DMS53 (cell line): ENCODE results near the gene KLHDC7A.
A peak's percentile ranks its signal among the peaks of the same experiment; 100 is the strongest.

Source experiments
- DNase-seq: peaks from one replicate; lab custom pipeline; 2025; lab: John Stamatoyannopoulos, UW

Gene KLHDC7A

GRCh38 chr1:18473195-18473815, 7.4 kb upstream of the KLHDC7A start:
- no peak for DNase-seq

- no peak for DNase-seq
Measured at GRCh38 chr1:18474559-18475175, 6.1 kb upstream of the KLHDC7A start.

GRCh38 chr1:18475234-18475905, 5.4 kb upstream of the KLHDC7A start:
- no peak for DNase-seq

DNA sequence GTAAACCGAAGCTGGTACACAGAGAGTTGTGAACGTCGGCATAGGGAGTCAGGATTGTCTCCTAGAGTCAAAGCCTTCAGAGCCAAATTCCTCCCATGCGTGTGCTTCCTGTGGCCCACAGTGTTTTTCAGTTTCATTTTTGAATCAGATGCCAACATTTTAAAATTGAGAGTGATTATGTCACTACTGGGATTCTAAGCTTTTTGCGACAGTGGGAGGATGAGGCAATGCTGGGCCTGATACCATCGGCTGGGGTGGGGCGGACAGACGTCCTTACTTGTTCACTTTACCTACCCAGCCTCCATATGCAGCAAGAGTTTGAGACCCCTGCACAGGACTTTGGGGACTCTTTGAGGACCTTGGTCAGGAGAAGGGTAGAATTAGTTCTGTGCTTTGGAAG, 1.3 kb upstream of the KLHDC7A start:
- no peak for DNase-seq

- DNase-seq, result peak; percentile 63
Measured at GRCh38 chr1:18481190-18481920, 625 bp downstream of the KLHDC7A start.

GRCh38 chr1:18481921-18482701, 1.4 kb downstream of the KLHDC7A start:
- DNase-seq, result no peak

DNA sequence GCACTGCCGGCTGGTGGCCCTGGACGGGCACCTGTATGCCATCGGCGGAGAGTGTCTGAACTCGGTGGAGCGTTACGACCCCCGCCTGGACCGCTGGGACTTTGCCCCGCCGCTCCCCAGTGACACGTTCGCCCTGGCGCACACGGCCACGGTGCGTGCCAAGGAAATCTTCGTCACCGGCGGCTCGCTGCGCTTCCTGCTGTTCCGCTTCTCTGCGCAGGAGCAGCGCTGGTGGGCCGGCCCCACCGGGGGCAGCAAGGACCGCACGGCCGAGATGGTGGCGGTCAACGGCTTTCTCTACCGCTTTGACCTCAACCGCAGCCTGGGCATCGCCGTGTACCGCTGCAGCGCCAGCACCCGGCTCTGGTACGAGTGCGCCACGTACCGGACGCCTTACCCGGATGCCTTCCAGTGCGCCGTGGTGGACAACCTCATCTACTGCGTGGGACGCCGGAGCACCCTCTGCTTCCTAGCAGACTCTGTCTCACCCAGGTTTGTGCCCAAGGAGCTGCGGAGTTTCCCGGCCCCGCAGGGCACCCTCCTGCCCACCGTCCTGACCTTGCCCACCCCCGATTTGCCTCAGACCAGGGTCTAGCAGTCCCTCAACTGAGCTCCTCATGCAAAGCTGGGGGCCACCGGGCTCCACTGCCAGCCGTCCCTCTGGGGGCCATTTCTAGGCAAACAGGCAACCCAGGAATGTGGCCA, 2.1 kb downstream of the KLHDC7A start:
- no peak for DNase-seq

DNA sequence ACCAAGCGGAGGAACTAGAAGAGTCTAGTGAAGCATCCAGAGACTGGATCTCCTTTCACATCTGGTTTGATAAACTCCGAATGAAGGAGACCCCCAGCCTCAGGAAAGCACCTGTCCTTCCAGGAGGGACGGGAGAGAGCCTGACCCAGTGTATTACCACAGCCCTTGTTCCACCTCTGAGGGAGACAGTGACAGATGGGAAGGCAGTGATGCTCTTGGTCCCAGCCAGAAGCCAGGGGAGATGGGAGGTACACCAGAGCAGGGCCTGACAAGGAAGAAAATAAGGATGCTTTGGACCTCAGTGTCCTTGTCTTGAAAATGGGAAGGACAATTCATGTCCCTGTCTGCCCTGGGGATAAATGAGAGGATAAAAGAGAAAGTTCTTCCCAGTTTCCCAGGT, 3.5 kb downstream of the KLHDC7A start:
- no peak for DNase-seq

DNA sequence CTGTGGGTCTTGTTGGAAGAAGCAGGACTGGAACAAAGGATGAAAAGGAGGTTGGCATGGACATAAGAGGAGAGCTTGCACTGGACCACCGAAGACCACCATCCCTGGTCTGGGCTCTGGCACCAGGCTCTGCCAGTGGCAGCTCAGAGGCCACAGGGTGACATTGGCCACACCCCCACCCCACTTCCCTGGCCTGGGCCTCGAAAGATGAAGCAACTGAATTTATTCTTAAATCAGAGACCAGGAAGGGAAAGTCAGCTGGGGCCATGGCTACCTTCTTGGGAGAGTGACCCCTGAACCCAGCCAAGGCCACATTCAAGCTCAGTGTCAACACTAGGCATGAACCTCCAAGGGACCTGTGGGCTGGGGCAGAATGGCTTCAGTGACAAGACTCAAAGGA, 4.0 kb downstream of the KLHDC7A start:
- DNase-seq, result no peak

- DNase-seq, result no peak
Measured at GRCh38 chr1:18485227-18485626, 4.5 kb downstream of the KLHDC7A start.

DNA sequence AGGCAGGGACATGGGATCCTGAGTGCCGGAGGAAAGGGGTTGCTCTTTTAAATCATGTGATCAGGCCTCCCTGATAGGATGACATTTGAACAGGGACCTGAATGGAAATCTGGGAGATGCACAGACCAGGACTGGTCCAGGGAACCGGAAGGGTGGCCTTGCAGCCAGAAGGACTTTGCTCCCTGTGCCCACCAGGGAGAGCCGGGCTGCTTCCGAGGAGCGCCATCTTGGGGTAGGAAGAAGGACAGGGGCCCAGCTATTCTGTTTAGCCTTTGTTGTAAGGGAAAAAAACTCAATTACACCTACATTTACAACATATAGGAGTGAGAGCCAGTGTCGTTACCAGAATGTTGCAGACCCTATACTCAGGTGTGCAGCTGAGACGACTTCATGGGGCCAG, 5.5 kb downstream of the KLHDC7A start:
- DNase-seq, result no peak

DNA sequence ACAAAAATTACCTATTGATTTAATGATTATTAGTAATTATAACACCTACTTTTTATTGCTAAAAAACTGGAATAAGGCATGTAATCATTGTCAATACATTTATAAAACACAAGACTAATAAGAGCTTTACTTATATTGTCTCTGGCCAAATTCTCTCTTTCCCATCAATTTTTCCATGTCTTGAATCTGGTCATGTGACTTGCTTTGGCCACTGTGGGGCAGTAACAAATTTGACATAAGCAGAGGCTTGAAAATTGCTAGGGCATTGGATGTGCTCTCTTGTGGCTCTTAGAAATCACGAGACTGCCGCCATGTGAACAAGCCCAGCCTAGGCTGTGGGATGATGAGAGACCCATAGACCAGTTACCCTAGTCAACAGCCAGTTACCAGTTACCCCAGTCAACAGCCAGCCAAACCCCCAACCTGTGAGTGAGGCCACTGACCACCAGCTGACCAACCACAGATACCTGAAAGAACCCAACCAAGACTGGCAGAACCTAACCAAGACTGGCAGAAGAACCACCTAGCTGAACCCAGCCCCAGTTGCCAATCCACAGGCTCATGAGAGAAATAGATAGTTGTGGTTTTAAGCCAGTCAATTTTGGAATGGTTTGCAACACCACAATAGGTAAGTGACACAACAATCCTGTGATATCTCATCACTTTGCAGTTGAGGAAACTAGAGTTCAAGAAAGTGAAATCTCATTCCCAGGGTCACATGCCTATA, 8.8 kb downstream of the KLHDC7A start:
- DNase-seq, result no peak

- DNase-seq, result no peak
Measured at GRCh38 chr1:18491168-18491567, 10.4 kb downstream of the KLHDC7A start.

DNA sequence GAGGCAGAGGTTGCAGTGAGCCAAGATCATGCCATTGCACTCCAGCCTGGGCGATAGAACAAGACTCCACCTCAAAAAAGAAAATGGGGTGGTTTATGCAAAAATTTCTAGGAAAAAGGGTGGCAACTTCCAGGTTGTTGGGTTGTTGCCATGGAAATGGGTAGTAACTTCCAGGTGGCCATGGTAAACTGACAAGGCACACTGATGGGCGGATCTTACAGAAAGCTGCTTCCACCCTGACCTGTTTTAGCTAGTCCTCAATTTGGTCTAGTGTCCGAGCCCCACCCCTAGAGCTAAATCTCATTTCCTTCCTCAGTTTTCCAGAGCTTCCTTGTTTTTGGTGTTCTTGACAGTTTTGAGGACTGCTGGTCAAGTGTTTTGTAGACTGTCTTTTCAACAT, 13.6 kb downstream of the KLHDC7A start:
- DNase-seq, result no peak

- DNase-seq, result no peak
Measured at GRCh38 chr1:18495635-18496034, 14.9 kb downstream of the KLHDC7A start.

DNA sequence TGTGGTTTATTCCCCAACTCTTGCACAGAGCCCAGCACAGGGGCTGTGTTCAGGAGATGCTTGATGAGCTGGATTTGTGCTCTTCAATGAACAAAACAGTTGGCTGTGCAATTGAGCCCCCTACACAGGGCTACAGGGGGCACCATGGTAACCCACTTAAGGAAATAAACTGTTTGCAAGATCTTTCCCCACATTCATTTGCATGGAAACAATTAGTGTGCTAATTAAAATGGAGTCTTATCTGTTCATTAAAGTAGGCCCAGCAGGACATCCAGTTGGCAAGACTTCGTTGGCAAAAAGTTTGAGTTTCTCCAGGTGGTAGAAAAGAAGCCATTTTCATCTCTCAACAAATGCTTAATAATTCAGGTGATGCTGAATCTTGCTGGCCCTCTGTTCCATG, 15.3 kb downstream of the KLHDC7A start:
- no peak for DNase-seq

DNA sequence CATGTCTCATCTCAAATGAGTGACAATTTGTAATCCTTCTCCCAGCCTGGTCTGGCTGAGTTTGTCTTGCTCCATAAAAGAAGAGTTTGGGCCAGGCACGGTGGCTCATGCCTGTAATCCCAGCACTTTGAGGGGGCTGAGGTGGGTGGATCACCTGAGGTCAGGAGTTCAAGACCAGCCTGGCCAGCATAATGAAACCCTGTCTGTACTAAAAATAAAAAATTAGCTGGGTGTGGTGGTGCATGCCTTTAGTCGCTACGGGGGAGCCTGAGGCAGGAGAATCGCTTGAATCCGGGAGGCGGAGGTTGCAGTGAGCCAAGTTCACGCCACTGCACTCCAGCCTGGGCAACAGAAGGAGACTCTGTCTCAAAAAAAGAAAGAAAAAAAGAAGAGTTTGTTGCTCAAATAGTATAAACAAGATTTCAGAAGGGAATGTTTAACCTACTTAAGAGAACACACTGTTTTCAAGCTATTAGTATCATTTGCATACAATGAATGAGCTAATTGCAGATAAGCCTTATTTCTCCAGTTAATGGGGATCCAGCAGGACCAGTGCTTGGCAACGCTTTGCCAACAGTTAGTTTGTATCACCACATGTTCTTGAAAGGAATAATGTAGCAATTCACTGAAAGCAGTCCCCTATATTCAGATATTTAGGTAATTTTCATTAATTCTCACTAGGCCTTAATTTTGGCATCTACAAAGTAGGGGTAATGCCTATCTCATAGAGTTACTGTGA, 15.9 kb downstream of the KLHDC7A start:
- DNase-seq, result no peak

DNA sequence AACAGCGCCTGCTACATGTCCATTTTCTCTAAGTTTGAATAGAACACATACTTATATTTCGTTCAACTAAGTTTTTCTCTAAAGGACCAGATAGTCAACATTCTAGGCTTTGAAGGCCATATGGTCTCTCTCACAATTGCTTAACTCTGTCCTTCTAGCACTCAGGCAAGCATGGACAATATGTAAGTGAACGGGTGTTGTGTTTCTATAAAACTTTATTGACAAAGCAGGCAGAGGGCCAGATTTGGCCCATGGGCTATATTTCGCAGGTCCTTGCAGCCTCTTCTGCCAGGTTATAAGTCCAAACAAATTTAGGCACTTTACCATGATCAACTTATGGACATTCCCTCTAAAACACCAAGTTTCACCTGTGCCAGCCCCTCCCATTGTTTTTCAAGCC, 21.1 kb downstream of the KLHDC7A start:
- no peak for DNase-seq

DNA sequence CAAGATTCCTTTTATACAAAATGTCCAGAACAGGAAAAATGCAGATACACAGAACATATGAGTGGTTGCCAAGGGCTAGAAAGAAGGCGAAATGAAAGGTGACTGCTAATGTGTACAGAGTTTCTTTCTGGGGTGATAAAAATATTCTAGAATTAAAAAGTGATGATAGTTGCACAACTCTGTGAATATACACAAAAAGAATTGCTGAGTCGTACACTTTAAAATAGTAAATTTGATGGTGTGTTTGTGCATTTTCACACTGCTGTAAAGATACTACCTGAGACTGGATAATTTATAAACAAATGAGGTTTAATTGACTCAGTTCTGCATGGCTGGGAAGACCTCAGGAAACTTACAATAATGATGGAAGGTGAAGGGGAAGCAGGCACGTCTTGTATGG, 23.9 kb downstream of the KLHDC7A start:
- DNase-seq, result no peak

DNA sequence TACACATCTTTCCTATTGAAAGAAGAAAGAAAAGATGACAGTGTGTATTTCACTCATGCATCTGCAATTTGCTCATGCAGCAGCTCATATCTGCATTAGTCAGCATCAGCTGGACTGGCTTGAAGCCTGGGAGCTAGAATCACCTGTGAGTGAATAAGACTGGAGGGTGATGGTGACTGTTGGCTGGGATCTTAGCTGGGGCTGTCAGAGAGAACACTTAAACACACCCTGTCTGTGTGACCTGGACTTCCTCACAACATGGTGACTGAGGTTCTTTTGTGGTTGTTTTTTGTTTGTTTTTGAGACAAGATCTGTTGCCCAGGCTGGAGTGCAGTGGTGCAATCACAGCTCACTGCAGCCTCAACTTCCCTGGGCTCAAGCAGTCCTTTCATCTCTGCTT, 24.9 kb downstream of the KLHDC7A start:
- DNase-seq, result no peak
